Right lobe of liver (tissue), 6 donors: Measurements from ENCODE around the gene ENOX1. TPM values are rescaled to one million over a fixed set of nuclear protein-coding genes. Genes with fewer than 3 reads are reported as not detected.

Experiments
- ATAC-seq, 4 donors: fragments of 200-7000 bp; cut with Tn5 transposase; one replicate each; pipeline ENCODE4 v1.9.1; 2020; ENCODE audit warnings: mild to moderate bottlenecking in 4 of 4, moderate library complexity in 4 of 4
- DNase-seq, 3 donors: peaks; one replicate each; pipeline ENCODE4 v3.0.0-alpha.2; 2020
- H3K27ac ChIP-seq, 3 donors: fragments of 200-600 bp; one replicate each; pipeline ENCODE4 v1.8.0; 2022
- H3K27me3 ChIP-seq, 2 donors: fragments of 200-600 bp; one replicate each; pipeline ENCODE4 v1.8.0; 2022
- H3K36me3 ChIP-seq, 4 donors: fragments of 200-600 bp; sonication (generic) in 1 of 4; one replicate each; pipeline versions ENCODE4 v1.5.1 to v1.8.0; 2017 to 2022; ENCODE audit warnings: control low read depth in 1 of 4
- H3K4me1 ChIP-seq, 4 donors: fragments of 200-600 bp; sonication (generic) in 1 of 4; one replicate each; pipeline versions ENCODE4 v1.5.1 to v1.8.0; 2017 to 2022; ENCODE audit warnings: control low read depth in 1 of 4
- H3K4me3 ChIP-seq, 3 donors: fragments of 200-600 bp; one replicate each; pipeline ENCODE4 v1.8.0; 2022
- H3K9me3 ChIP-seq, 4 donors: fragments of 200-600 bp; sonication (generic) in 1 of 4; one replicate each; pipeline versions ENCODE4 v1.5.1 to v1.8.0; 2017 to 2022; ENCODE audit warnings: control low read depth in 1 of 4
- CTCF ChIP-seq, 4 donors: fragments of 200-600 bp in 3 of 4; fragments of 450-650 bp in 1 of 4; IDR thresholded peaks; one replicate each; pipeline versions ENCODE4 v1.5.1 to v1.8.0; 2016 to 2022; ENCODE audit warnings: antibody characterized with exemption in 4 of 4, mild to moderate bottlenecking in 2 of 4
- POLR2A ChIP-seq: fragments of 450-650 bp; IDR thresholded peaks from one replicate; pipeline ENCODE4 v1.6.1; 2017; ENCODE audit warnings: antibody characterized with exemption, mild to moderate bottlenecking
- WGBS: methylation state at CpG from one replicate; pipeline ENCODE4 v1.1.6; 2018; ENCODE audit warnings: low coverage, low lambda C conversion rate; ENCODE audit not compliant: insufficient coverage; ENCODE audit errors: missing lambda C conversion rate; 5-methylcytosine and 5-hydroxymethylcytosine counted together
- intact Hi-C, 2 donors: fragments of 100-400 bp; cut with DNase I; formaldehyde crosslinking; loops; one replicate each; pipeline versions ENCODE4 v1.11.2 to v1.14.1; 2022
- total RNA-seq, 6 experiments: library from RNA; depleted of rRNA in 2 of 6; stranded (reverse); fragments of >200 nt in 2 of 6; fragmentation: NEBNext Ultra II Directional in 3 of 6; extraction: Animal tissue kit (Norgen Biotek cat#: 25700) in 3 of 6; gene quantifications; one replicate each; pipeline versions ENCODE4 v1.1.0 to v1.2.4, GENCODE V29; 2016 to 2023
- donor health status: DM: no; HTN: yes; CAD: no.
- donor health status: DM: no; HTN: no; CAD: no.
- donor health status: DM: no; HTN: no; CAD: no.
- donor health status: DM: no; HTN: yes; CAD: no.
- donor health status: DM: no; HTN: yes; CAD: no.

Gene ENOX1
- total RNA-seq, 6 experiments from 2014 or later = 0.07 to 0.16 TPM; not detected in 4

GRCh38 chr13:43805071-43805468 lies 18.3 kb upstream of the ENOX1 start:
- Histone ChIP-seq H3K27me3 (no peaks in the 10 kb centered on the region), H3K4me1 (no peaks in the 10 kb centered on the region), H3K9me3 (no peaks in the 10 kb centered on the region), H3K4me3 (no peak overlapping the region), H3K27ac (no peak overlapping the region), H3K36me3 (no peaks in the 10 kb centered on the region)
- peak in 1 of 4 donors; percentile 75 for ATAC-seq
- intact Hi-C loops = loop anchor here in 1 of 2 donors (10.0 kb wide), 1 partner anchor 500 kb away; no protein-coding TSS in a partner anchor
- no peak for TF ChIP-seq POLR2A
- TF ChIP-seq CTCF (IDR thresholded peaks at IDR 0.05) = no peak
- no peak for DNase-seq
- WGBS = 14% methylated on average over 2 of the region's 3 CpGs

- DNase-seq (no peak), ATAC-seq (peak; percentile 60 to 81 (median 68))
- H3K9me3 ChIP-seq = no peaks in the 10 kb centered on the region
- intact Hi-C loops = loop anchor here in 1 of 2 donors (10.0 kb wide), 1 partner anchor 500 kb away; no protein-coding TSS in a partner anchor
- H3K4me3 ChIP-seq = no peak overlapping the region
- H3K27me3 ChIP-seq = no peaks in the 10 kb centered on the region
- 18% methylated on average over 5 of the region's 5 CpGs for WGBS
- no peaks in the 10 kb centered on the region for H3K4me1 ChIP-seq
- H3K36me3 ChIP-seq = no peaks in the 10 kb centered on the region
- H3K27ac ChIP-seq = no peak overlapping the region
- TF ChIP-seq CTCF (IDR thresholded peaks at IDR 0.05) (peak; percentile 58 to 65 (median 60)), POLR2A (no peak)
Measured at GRCh38 chr13:43804461-43805070, 17.8 kb upstream of the ENOX1 start.

GRCh38 chr13:43802511-43802910 lies 15.7 kb upstream of the ENOX1 start:
- intact Hi-C loops = loop anchor here in 1 of 2 donors (10.0 kb wide), 1 partner anchor 498 kb away; no protein-coding TSS in a partner anchor
- peak in 1 of 4 donors; percentile 64 for ATAC-seq
- H3K27me3 ChIP-seq = no peaks in the 10 kb centered on the region
- H3K4me3 ChIP-seq = no peak overlapping the region
- H3K36me3 ChIP-seq = no peaks in the 10 kb centered on the region
- no peak for DNase-seq
- H3K4me1 ChIP-seq = no peaks in the 10 kb centered on the region
- TF ChIP-seq CTCF (IDR thresholded peaks at IDR 0.05) = no peak
- no peak for TF ChIP-seq POLR2A
- no peaks in the 10 kb centered on the region for H3K9me3 ChIP-seq
- H3K27ac ChIP-seq = no peak overlapping the region

- ATAC-seq = no peak
Measured at GRCh38 chr13:43800828-43801227, 14.1 kb upstream of the ENOX1 start.

More at GRCh38 chr13:43800828-43801227, 14.1 kb upstream of the ENOX1 start:
- Histone ChIP-seq H3K36me3 (no peaks in the 10 kb centered on the region), H3K9me3 (no peaks in the 10 kb centered on the region), H3K27me3 (no peaks in the 10 kb centered on the region), H3K4me1 (no peaks in the 10 kb centered on the region), H3K27ac (no peak overlapping the region), H3K4me3 (no peak overlapping the region)
- DNase-seq = no peak
- intact Hi-C loops = loop anchor here in 1 of 2 donors (10.0 kb wide), 1 partner anchor 496 kb away; no protein-coding TSS in a partner anchor
- TF ChIP-seq CTCF (IDR thresholded peaks at IDR 0.05) (no peak), POLR2A (no peak)
- WGBS = 74% methylated on average over 3 of the region's 3 CpGs
